HPDE6-E6E7 (cell line): ENCODE measurements around the gene NR5A1.

Experiments
- DNase-seq: peaks from one replicate; pipeline ENCODE4 v3.0.0; 2011; ENCODE audit warnings: missing footprints; ENCODE audit errors: extremely low spot score

NR5A1 gene

DNA sequence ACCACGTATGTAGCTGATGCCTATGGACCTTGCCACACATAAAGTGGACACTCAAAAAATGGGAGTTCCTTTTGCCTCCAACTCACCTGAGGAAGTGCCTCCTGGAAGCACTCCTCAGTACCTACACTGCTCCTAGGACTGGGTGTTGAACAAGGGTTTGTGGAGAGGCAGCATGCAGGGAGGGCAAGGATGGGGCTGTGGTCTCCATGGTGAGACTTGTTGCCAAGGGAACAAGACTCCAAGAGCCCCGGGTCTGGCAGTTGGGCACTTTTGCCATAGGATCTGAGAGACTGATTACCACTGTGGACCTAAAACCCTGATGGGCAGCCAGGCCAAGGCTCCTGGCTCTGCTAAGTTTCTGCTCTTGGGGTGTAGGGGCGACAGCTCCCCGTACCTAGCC lies 6.9 kb upstream of the NR5A1 start:
- no peak for DNase-seq

DNA sequence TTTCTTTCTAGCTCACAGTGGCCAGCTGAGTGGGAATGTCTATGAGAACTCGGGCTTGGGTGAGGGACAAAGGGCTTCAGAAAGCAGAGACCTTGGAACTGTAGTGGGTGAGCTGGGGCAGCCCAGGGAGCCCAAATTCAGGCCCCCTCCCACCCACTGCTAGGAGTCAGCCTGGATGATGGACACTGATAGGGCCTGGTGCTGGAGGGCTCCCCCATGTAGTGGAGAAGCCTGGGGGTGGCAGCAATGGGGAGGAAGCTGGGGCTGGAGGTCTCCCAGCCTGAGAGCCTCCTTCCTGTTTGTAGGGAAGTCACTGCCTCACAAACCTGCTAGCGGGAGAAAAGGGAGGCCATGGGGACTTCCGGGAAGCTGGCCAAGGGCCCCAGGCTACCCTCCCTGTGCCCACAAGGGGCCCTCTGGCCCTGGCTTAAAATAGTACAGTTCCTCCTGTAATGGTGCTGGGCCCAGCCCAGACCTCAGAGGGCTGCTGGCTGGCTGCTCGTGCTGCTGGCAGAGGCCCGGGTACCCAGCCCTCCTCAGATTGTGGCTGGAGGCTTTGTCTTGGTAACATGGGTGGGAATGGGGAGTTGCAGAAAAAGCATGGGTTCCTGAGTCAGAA lies 6.3 kb upstream of the NR5A1 start:
- DNase-seq = no peak

GRCh38 chr9:124512806-124513204 lies 5.6 kb upstream of the NR5A1 start:
- DNase-seq = no peak

DNA sequence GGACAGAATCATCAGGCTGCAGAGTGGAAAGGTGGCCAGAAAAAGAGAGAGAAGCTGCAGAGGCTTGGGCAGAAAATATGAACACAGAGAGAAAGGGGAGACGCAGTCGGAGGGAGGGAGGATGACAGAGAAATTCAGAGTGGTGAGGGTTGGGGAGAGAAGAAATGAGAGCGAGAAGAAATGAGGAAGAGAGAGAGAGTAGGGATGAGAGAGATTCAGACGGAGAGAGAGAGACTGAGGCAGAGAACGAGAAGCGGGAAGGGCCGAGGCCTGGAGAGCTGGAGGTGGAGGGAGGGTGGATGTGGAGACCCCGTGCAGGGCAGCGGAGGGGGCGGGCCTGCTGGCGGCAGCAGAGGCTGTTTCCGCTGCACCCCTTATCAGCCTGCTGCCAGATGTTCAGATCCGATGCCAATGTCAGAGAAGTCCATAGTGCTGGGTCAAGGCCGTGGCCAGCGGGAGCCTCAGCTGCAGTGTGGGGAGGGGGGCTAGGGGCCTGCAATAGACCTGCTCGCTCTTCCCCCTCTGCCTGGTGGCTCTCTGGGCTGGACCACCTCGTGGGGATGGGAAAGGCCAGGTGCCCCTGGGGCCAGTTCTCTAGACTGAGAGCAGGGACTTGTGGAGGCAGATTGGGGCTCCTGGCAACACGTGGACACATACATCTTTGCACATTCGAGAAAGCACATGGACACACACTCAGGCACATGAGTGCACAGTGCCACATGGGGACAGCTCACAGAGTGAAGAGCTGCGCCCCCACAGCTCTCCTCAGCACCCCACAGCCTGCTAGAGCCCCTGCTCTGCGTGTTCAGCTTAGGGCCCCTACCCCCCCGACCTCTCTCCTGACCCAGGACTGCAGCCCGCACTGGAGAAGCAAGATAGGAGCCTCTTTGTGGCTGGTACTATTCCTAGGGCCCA lies 4.9 kb upstream of the NR5A1 start:
- no peak for DNase-seq

DNA sequence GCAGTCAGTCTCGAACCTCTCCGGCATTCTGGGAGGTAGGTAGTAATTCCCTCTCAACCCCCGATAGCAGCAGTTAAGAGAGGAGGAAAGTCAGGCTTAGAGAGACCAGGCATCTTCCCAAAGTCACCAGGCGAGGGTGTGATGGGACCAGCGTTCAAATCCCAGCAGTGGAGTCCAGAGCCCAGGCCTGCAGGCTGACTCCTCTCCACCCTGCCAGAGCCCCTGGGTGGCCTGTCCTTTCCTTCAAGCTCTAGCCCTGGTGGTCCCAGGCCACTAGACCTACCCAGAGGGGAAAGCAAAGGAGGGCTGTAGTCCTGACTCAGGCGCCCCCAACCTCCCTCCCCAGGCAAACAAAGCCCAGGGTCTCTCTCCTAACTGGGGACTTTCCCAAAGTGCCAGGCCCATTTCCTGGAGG lies 4.2 kb upstream of the NR5A1 start:
- DNase-seq = no peak

DNA sequence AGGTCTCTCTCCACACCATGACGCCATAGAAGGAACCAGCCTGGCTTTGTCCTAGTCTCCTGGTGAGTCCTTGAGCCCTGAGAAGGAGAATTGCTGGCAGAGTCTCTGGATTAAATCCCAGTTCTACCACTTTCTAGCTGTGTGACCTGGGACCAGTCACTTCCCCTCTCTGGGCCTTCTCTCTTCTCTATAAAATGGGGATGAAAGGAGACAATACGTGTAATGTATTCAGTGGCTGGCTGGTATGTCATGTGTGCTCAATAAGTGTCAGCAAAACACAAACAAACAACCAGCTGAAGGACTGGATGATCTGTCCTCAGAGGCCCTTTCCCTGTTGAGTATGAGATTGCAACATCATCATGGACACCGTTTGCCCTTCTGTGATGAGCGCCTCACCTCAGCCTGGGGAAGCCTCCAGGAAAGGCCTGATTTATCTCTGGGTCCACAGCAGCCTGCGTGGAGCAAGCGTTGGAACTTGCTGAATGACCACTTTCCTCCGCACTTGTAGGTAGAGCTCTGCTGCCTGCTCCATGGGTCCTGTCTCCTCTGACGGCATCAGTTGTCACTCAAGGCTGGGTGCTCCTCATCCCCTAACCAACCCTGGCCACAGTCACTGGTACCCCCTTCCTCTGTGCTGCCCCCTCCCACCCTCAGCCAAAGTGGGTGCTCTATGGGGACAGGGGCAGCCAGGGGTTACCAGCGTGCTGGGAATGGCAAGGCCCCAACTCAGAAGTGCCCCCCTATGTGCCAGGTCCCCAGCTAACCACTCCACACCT lies 3.6 kb upstream of the NR5A1 start:
- DNase-seq = no peak

DNA sequence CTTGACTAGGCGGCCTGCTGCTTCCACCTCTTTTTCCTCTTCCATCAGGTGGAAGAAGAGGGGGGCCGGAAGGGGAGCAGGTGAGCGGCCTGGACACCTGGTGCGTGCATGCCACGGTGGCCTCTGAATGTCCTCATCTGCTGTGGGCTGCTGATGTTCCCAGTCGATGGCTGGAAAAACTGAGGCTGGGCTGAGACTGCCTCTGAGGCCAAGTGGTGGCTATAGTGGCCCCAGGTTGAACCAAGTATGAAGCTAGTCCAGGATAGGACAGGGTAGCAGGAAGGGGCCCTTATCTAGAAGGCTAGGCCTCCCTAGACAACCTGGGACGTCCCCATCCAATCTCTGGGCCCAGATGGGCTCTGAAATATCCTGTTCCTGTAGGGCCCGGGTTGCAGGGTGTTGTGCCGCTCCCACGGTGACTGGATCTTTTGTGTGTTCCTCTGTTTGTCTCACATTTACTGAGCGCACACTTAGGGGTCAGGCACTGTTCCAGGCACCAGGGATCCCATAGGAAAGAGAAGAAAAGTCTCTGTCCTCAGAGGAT lies 753 bp upstream of the NR5A1 start:
- DNase-seq = no peak

DNA sequence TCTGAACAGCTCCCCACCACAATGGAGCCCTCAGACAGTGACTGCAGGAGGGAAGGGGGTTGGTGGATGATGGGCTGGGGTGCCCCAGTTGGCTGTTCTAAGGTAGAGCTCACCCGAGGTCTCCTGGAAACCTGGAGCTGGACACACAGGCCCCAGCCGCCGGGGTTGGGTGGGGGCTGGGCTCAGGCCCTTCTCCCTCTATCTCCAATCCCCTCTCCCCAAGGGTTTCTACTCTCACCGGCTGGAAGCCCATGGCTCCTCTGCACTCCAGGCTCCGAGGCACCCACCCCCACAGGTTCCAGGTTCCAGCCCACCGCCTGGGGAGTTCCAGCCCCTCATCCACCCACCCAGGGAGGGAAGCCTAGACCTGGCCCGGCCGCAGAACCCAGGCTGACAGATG lies 766 bp downstream of the NR5A1 start:
- no peak for DNase-seq

DNA sequence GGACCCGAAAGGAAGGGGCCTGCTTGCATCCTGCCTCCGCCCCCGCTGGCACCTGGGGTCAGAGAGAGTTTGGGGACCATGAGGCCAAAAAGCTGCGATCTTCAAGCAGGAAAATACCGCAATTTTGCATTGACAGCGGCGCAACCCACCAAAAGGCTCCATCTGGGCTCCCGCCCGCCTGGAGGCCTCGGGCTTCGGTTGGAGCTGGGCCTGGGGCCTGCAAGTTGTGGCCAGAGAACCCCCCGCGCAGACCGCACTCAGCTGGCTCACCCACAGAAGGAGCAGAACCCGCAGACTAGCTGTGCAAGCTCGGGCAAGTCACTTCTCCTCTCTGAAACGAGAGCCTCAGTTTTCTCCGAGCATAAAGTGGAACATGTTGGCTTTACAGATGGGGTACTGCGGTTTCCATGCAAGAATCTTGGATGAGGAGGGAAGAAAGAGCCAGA lies 1.3 kb downstream of the NR5A1 start:
- no peak for DNase-seq

DNA sequence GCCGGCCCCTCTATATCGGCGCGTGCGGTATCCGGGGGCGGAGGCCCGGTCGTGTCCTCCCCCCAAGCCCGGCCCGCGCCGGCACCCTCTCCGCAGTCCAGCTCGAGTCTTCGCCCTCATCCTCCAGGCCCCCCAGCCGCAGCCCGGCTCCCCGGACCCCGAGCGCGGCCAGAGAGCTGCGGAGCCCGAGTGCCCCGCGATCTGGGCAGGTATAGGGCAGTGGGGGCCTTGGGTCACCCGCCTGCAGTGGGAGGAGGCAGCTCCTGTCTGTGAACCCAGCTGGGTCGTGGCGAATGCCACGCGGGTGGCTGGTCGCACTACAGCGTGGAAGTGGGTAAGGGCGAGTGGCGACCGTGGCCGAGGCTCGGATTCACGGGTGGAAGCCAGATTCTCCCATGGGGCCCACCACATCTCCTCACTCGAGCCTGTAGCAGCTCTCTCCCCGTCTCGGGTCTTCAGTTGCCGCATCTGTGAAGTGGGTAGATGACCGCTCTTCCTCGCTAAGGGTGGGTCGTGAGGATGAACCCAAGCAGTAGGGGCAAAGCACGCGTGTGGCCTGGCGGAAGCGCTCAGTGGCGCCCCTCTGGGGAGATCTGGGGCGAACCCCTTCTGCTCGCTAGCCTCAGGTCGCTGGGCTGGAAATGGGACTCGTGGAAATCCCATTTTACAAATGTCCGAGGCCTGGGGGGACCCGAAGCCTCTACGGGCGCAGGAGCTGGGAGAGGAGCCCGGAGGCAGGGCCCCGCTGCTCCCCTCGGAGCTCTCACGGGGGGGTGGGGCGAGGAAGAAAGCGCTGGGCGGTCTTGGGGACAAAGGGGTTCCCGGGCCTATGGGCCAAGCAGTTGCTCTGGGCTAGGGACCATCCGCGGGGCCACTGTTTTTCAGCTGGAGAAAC lies 1.9 kb downstream of the NR5A1 start:
- DNase-seq = no peak

- no peak for DNase-seq
Measured at GRCh38 chr9:124504530-124505005, 2.6 kb downstream of the NR5A1 start.

DNA sequence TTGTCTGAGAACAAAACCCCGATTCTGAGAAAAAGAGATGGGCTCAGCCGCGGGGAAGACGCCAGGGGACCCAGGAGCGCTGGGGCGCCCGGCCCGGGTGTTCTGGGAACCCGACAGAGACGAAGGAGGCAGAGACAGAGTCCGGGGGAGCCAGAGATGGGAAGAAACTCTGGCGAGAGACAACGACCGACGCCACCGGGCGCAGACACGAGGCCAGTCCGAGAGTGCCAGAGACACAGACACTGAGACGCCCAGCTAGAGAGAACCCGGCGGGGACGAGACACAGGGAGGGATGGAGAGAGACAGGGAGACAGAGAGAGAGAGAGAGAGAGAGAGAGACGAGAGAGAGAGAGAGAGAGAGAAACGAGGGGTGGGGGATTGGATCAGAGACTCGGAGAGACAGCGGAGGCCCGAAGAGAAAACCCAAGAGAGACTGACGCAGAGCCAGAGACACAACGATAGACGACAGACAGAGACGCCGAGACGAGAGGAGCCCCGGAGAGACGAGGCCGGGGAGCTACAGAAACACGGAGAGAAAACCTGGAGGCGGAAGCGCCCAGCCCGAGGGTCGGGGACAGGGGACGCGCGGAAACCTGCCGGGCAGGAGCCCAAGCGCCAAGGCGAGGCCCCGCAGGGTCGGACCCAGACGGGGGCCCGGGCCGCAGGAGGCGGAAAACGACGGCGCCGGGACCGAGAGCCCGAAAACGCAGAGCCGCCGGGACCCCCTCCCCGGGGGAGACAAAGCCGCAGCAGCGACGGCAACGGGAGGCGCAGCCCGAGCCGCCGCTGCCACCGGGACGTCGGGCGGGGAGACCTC lies 3.3 kb downstream of the NR5A1 start:
- no peak for DNase-seq

GRCh38 chr9:124502711-124503702 lies 4.2 kb downstream of the NR5A1 start:
- DNase-seq = no peak

DNA sequence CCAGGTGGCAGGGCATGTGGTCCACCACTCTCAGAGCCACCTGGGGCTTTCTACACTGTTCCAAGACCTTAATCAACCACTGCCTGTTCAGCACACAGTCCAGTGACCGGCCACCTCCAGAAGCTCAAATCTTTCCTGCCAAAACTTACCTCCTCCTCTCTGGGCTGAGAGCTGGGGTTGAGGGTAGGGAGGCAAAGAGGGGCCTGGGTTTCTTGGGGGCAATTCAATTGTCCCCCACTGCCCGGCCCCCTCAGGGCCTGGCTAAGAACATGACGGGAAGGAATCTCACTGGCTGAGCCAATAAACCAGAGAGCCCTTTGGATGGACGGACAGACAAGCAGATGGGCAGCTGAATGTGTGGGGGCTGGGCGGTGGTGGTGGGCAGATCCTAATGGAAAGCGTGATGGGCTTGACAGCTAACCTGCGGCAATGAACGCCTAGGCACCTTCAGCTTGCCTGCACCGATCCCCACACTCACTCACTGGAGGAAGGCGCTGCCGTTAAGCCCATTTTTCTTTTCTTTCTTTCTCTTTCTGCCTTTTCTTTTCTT lies 5.4 kb downstream of the NR5A1 start:
- no peak for DNase-seq

DNA sequence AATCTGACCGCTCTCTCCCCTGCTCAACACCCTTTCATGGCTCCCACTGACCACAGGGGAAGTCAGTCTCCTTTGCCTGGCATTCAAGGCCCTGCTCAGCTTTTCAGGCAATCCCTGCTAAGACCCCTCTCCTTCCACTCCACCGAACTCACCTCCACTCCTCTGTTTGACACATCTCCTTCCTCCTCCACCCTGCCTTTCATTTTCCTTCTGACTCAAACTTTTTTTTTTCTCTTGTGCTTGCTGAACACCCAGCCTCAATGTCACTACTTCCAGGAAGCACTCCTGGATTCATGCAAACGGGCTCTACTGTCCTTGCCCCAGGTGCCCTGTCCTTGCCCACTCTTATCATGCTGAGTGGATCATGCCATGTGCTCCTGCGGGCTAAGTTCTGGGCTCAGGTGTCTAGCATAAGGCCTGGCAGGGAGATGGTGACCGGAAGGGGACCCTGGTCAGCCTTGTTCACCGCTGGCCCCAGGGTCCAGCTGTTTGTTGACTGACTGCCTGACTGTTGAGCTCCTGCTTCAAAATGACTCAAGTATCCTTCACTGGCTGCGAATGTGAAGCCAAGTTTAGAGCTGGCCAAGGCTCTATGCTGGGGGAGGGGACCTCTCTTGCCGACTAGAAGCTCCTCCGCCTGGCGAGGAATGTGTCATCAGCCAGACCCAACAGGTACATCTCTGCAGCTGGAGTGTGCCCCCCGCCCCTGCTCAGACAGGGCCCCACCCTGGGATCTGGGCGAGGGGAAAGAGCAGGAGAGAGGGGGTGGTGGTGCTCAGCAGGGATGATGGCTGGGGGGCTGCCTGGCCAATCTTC lies 6.2 kb downstream of the NR5A1 start:
- no peak for DNase-seq

- DNase-seq = no peak
Measured at GRCh38 chr9:124500028-124500795, 7.0 kb downstream of the NR5A1 start.

DNA sequence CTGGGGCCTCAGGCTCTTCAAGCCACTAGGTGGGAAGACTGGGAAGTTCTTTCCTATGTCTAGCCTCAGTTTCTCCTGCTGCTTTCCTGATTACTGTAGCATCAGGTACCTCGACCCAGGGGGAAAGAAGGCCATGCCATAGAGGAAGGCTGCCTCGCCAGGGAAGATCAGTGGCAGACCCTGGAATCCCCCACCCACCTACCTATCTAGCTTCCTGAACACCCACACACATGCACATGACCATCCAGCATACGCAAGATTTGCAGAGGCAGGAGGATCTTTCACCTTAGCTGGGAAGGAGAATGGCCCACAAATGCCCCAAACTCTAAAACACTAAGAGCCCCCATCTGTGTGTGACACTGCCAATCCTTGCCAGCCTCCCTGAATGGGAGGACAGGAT lies 8.0 kb downstream of the NR5A1 start:
- no peak for DNase-seq
